HL-60 (cell line): ENCODE measurements around the gene MKRN2.

Source experiments
- GABPA ChIP-seq: IDR thresholded peaks from 2 replicates; pipeline ENCODE4 v1.6.1; 2012; ENCODE audit warnings: low read depth
- TF ChIP-seq, protein P1 (sequence below): IDR thresholded peaks from 2 replicates; pipeline ENCODE4 v1.6.1; 2012; ENCODE audit warnings: low read depth; ENCODE audit not compliant: insufficient replicate concordance
- TF ChIP-seq, protein P2 (sequence below): IDR thresholded peaks from one replicate; pipeline ENCODE4 v1.5.1; 2011; ENCODE audit warnings: low read length, control low read depth, inconsistent platforms; ENCODE audit not compliant: insufficient read depth

DNA sequence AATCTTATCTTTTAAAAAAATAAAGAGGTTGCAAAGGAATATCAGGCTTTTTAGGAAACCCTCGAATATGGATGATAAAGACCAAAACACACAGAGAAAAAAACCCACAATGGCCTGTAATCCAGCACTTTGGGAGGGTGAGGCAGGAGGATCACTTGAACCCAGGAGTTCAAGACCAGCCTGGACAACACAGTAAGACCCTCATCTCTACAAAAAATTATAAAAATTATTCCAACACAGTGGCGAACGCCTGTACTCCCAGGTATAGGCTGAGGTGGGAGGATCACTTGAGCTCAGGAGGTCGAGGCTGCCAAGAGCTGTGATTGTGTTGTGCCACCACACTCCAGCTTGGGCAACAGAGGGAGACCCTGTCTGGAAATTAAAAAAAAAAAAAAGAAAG lies 76.2 kb downstream of the MKRN2 start:
- TF ChIP-seq, protein P1, sequence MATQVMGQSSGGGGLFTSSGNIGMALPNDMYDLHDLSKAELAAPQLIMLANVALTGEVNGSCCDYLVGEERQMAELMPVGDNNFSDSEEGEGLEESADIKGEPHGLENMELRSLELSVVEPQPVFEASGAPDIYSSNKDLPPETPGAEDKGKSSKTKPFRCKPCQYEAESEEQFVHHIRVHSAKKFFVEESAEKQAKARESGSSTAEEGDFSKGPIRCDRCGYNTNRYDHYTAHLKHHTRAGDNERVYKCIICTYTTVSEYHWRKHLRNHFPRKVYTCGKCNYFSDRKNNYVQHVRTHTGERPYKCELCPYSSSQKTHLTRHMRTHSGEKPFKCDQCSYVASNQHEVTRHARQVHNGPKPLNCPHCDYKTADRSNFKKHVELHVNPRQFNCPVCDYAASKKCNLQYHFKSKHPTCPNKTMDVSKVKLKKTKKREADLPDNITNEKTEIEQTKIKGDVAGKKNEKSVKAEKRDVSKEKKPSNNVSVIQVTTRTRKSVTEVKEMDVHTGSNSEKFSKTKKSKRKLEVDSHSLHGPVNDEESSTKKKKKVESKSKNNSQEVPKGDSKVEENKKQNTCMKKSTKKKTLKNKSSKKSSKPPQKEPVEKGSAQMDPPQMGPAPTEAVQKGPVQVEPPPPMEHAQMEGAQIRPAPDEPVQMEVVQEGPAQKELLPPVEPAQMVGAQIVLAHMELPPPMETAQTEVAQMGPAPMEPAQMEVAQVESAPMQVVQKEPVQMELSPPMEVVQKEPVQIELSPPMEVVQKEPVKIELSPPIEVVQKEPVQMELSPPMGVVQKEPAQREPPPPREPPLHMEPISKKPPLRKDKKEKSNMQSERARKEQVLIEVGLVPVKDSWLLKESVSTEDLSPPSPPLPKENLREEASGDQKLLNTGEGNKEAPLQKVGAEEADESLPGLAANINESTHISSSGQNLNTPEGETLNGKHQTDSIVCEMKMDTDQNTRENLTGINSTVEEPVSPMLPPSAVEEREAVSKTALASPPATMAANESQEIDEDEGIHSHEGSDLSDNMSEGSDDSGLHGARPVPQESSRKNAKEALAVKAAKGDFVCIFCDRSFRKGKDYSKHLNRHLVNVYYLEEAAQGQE: no peak
- TF ChIP-seq, protein P2, sequence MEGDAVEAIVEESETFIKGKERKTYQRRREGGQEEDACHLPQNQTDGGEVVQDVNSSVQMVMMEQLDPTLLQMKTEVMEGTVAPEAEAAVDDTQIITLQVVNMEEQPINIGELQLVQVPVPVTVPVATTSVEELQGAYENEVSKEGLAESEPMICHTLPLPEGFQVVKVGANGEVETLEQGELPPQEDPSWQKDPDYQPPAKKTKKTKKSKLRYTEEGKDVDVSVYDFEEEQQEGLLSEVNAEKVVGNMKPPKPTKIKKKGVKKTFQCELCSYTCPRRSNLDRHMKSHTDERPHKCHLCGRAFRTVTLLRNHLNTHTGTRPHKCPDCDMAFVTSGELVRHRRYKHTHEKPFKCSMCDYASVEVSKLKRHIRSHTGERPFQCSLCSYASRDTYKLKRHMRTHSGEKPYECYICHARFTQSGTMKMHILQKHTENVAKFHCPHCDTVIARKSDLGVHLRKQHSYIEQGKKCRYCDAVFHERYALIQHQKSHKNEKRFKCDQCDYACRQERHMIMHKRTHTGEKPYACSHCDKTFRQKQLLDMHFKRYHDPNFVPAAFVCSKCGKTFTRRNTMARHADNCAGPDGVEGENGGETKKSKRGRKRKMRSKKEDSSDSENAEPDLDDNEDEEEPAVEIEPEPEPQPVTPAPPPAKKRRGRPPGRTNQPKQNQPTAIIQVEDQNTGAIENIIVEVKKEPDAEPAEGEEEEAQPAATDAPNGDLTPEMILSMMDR: no peak
- no peak for TF ChIP-seq GABPA
